ENCODE results near the gene PRKAG1. TPM values are rescaled to one million over a fixed set of nuclear protein-coding genes. Genes with fewer than 3 reads are reported as not detected.
A peak's percentile ranks its signal among the peaks of the same experiment; 100 is the strongest.

Gene PRKAG1
- total and polyA plus RNA-seq, 7 donors: 49.5 to 105 (median 75.1) TPM

- Histone ChIP-seq H3K4me1 (no peaks in the 10 kb centered on the region), H3K4me3 (no peak overlapping the region), H3K27me3 (ENCODE audit: insufficient read depth in 3 of 3, low read length in 2 of 3) (peaks cover 0 to 49% (median 26%) of the 10 kb centered on the region in 3 donors), H3K27ac (no peak overlapping the region), H3K9me3 (no peaks in the 10 kb centered on the region), H3K36me3 (ENCODE audit: insufficient read depth in 1 of 2, low read depth in 1 of 2) (no peaks in the 10 kb centered on the region)
- ATAC-seq: no peak
- 77 to 88% (median 85%) methylated on average over 3 of the region's 3 CpGs for WGBS, 3 donors
- TF ChIP-seq, protein P1, sequence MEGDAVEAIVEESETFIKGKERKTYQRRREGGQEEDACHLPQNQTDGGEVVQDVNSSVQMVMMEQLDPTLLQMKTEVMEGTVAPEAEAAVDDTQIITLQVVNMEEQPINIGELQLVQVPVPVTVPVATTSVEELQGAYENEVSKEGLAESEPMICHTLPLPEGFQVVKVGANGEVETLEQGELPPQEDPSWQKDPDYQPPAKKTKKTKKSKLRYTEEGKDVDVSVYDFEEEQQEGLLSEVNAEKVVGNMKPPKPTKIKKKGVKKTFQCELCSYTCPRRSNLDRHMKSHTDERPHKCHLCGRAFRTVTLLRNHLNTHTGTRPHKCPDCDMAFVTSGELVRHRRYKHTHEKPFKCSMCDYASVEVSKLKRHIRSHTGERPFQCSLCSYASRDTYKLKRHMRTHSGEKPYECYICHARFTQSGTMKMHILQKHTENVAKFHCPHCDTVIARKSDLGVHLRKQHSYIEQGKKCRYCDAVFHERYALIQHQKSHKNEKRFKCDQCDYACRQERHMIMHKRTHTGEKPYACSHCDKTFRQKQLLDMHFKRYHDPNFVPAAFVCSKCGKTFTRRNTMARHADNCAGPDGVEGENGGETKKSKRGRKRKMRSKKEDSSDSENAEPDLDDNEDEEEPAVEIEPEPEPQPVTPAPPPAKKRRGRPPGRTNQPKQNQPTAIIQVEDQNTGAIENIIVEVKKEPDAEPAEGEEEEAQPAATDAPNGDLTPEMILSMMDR (IDR thresholded peaks at IDR 0.05): no peak
- intact Hi-C loops (cut with DNase I): no loop called here
- no peak for DNase-seq
These were observed 50.1 kb downstream of the PRKAG1 start for GRCh38 chr12:48968467-48968866.

GRCh38 chr12:48967991-48968390 lies 50.6 kb downstream of the PRKAG1 start:
- intact Hi-C loops (cut with DNase I): no loop called here
- no peak overlapping the region for H3K4me3 ChIP-seq
- no peaks in the 10 kb centered on the region for H3K4me1 ChIP-seq
- ATAC-seq (no peak), DNase-seq (no peak)
- no peaks in the 10 kb centered on the region for H3K36me3 ChIP-seq (ENCODE audit: insufficient read depth in 1 of 2, low read depth in 1 of 2)
- no peak overlapping the region for H3K27ac ChIP-seq
- TF ChIP-seq, protein P1 (IDR thresholded peaks at IDR 0.05): no peak
- H3K27me3 ChIP-seq (ENCODE audit: insufficient read depth in 3 of 3, low read length in 2 of 3): peaks cover 0 to 44% (median 25%) of the 10 kb centered on the region in 3 donors
- 52 to 62% (median 58%) methylated on average over 7 of the region's 7 CpGs for WGBS, 3 donors
- no peaks in the 10 kb centered on the region for H3K9me3 ChIP-seq

- ATAC-seq: no peak
- no peak for DNase-seq
- intact Hi-C loops (cut with DNase I): no loop called here
- 48 to 56% (median 53%) methylated on average over 18 to 20 of the region's 20 CpGs for WGBS, 3 donors
- TF ChIP-seq, protein P1 (IDR thresholded peaks at IDR 0.05): no peak
- no peaks in the 10 kb centered on the region for H3K9me3 ChIP-seq
- H3K4me1 ChIP-seq: no peaks in the 10 kb centered on the region
- H3K4me3 ChIP-seq: no peak overlapping the region
- peaks cover 0 to 37% (median 14%) of the 10 kb centered on the region in 3 donors for H3K27me3 ChIP-seq (ENCODE audit: insufficient read depth in 3 of 3, low read length in 2 of 3)
- H3K27ac ChIP-seq: no peak overlapping the region
- H3K36me3 ChIP-seq (ENCODE audit: insufficient read depth in 1 of 2, low read depth in 1 of 2): no peaks in the 10 kb centered on the region
These were observed 52.2 kb downstream of the PRKAG1 start for GRCh38 chr12:48966177-48966895.

- intact Hi-C loops (cut with DNase I): no loop called here
- H3K4me3 ChIP-seq: no peak overlapping the region
- H3K9me3 ChIP-seq: no peaks in the 10 kb centered on the region
- peak in 2 of 4 donors; percentile 50 to 55 for ATAC-seq
- H3K27me3 ChIP-seq (ENCODE audit: insufficient read depth in 3 of 3, low read length in 2 of 3): peaks cover 0 to 27% (median 6%) of the 10 kb centered on the region in 3 donors
- DNase-seq: no peak
- H3K4me1 ChIP-seq: no peaks in the 10 kb centered on the region
- TF ChIP-seq, protein P1 (IDR thresholded peaks at IDR 0.05): peak; percentile 17
- no peaks in the 10 kb centered on the region for H3K36me3 ChIP-seq (ENCODE audit: insufficient read depth in 1 of 2, low read depth in 1 of 2)
- H3K27ac ChIP-seq: no peak overlapping the region
These were observed 53.2 kb downstream of the PRKAG1 start for GRCh38 chr12:48965298-48965838.
